B cell (primary cell): ENCODE results near the gene COPZ1. TPM values are rescaled to one million over a fixed set of nuclear protein-coding genes. Genes with fewer than 3 reads are reported as not detected.

Source experiments
- ATAC-seq: fragments of 200-7000 bp; cut with Tn5 transposase; one replicate; pipeline ENCODE4 v1.10.0; 2021; ENCODE audit warnings: low read depth, mild to moderate bottlenecking, moderate number of reproducible peaks, moderate library complexity
- CTCF ChIA-PET: fragments of 350-600 bp; sonication (Branson Sonifier 250); formaldehyde crosslinking; loops from one replicate; lab custom pipeline; 2021; ENCODE audit warnings: antibody characterized with exemption, inconsistent platforms; lab: Charles Lee
- POLR2A ChIA-PET: fragments of 350-600 bp; sonication (Branson Sonifier 250); formaldehyde crosslinking; loops from one replicate; lab custom pipeline; 2021; ENCODE audit warnings: antibody characterized with exemption; lab: Charles Lee
- DNase-seq: peaks from one replicate; pipeline ENCODE4 v3.0.0; 2013
- H2AFZ ChIP-seq: 2 replicates; pipeline ENCODE4 v1.6.1; 2012; ENCODE audit warnings: mild to moderate bottlenecking, low read depth, low read length; ENCODE audit not compliant: insufficient read depth, poor library complexity, severe bottlenecking
- H3K27ac ChIP-seq, 2 donors: 1 replicate in 1 of 2; 2 replicates in 1 of 2; pipeline ENCODE4 v1.5.1; 2012 to 2013; ENCODE audit warnings: low read length in 2 of 2, mild to moderate bottlenecking in 2 of 2, moderate library complexity in 1 of 2
- H3K27me3 ChIP-seq, 4 experiments: fragments of 200-600 bp in 1 of 4; sonication (generic) in 1 of 4; replicated peaks in 1 of 4; 1 replicate in 2 of 4; 2 replicates in 2 of 4; pipeline versions ENCODE4 v1.6.1 to v1.7.0; 2013 to 2016; ENCODE audit warnings: low read length in 3 of 4, mild to moderate bottlenecking in 2 of 4, mixed read lengths in 1 of 4, moderate library complexity in 1 of 4; ENCODE audit not compliant: insufficient read depth in 4 of 4, control insufficient read depth in 3 of 4; ENCODE audit errors: control extremely low read depth in 1 of 4
- H3K36me3 ChIP-seq, 2 experiments: replicated peaks in 1 of 2; 1 replicate in 1 of 2; 2 replicates in 1 of 2; pipeline versions ENCODE4 v1.6.1 to v1.7.1; 2013; ENCODE audit warnings: low read length in 1 of 2; ENCODE audit not compliant: insufficient read depth in 2 of 2, control insufficient read depth in 1 of 2; ENCODE audit errors: control extremely low read depth in 1 of 2, extremely low read depth in 1 of 2
- H3K4me1 ChIP-seq, 2 donors: fragments of 200-600 bp in 1 of 2; sonication (generic) in 1 of 2; 1 replicate in 1 of 2; 2 replicates in 1 of 2; pipeline versions ENCODE4 v1.5.1 to v1.6.1; 2013 to 2017; ENCODE audit warnings: low read length in 2 of 2; ENCODE audit not compliant: control insufficient read depth in 2 of 2, insufficient read depth in 2 of 2
- H3K4me2 ChIP-seq: replicated peaks from 2 replicates; pipeline ENCODE3; 2012; ENCODE audit warnings: mild to moderate bottlenecking, low read depth, low read length; ENCODE audit not compliant: poor library complexity, severe bottlenecking
- H3K4me3 ChIP-seq, 5 experiments: fragments of 200-600 bp in 1 of 5; sonication (generic) in 1 of 5; 1 replicate in 3 of 5; 2 replicates in 2 of 5; pipeline versions ENCODE4 v1.5.1 to v1.7.0; 2011 to 2016; ENCODE audit warnings: low read length in 4 of 5, mild to moderate bottlenecking in 4 of 5, low read depth in 2 of 5, control low read depth in 1 of 5, moderate library complexity in 1 of 5; ENCODE audit not compliant: insufficient read depth in 1 of 5; ENCODE audit errors: control extremely low read depth in 1 of 5, extremely low read depth in 1 of 5
- H3K79me2 ChIP-seq: fragments of 200-600 bp; sonication (generic); one replicate; pipeline ENCODE4 v1.6.0; 2016; ENCODE audit warnings: low read length; ENCODE audit not compliant: control insufficient read depth, insufficient read depth
- H3K9ac ChIP-seq: fragments of 200-600 bp; sonication (generic); 2 replicates; pipeline ENCODE4 v1.6.1; 2017; ENCODE audit warnings: mild to moderate bottlenecking, low read length, moderate library complexity
- H3K9me3 ChIP-seq, 3 donors: one replicate each; pipeline versions ENCODE4 v1.6.1 to v1.7.1; 2013; ENCODE audit warnings: low read length in 2 of 3; ENCODE audit not compliant: control insufficient read depth in 2 of 3, insufficient read depth in 1 of 3; ENCODE audit errors: control extremely low read depth in 1 of 3
- H4K20me1 ChIP-seq: 2 replicates; pipeline ENCODE4 v1.6.0; 2012; ENCODE audit warnings: mild to moderate bottlenecking, low read length; ENCODE audit not compliant: insufficient read depth, control insufficient read depth, poor library complexity, severe bottlenecking
- H3K27ac Mint-ChIP-seq: one replicate; pipeline ENCODE4 v1.8.0; 2021; ENCODE audit warnings: mixed read lengths
- H3K27me3 Mint-ChIP-seq: one replicate; pipeline ENCODE4 v1.8.0; 2021; ENCODE audit warnings: mixed read lengths
- H3K4me1 Mint-ChIP-seq: one replicate; pipeline ENCODE4 v1.8.0; 2021; ENCODE audit warnings: mixed read lengths
- H3K4me3 Mint-ChIP-seq: one replicate; pipeline ENCODE4 v1.8.0; 2021; ENCODE audit warnings: mixed read lengths
- H3K9me3 Mint-ChIP-seq: one replicate; pipeline ENCODE4 v1.8.0; 2022; ENCODE audit warnings: mixed read lengths; ENCODE audit not compliant: insufficient read depth
- CTCF ChIP-seq: fragments of 200-600 bp; IDR thresholded peaks from one replicate; pipeline ENCODE4 v1.8.0; 2022; ENCODE audit warnings: antibody characterized with exemption, mild to moderate bottlenecking
- EZH2 ChIP-seq: IDR thresholded peaks from 2 replicates; pipeline ENCODE4 v1.6.1; 2012; ENCODE audit warnings: borderline replicate concordance, low read depth, mild to moderate bottlenecking, moderate library complexity, low read length; ENCODE audit not compliant: insufficient read depth, poor library complexity, severe bottlenecking
- whole genome bisulfite sequencing: methylation state at CpG from one replicate; pipeline ENCODE4 v1.1.5; 2013; ENCODE audit warnings: missing lambda C conversion rate; ENCODE audit not compliant: insufficient coverage; 5-methylcytosine and 5-hydroxymethylcytosine counted together
- intact Hi-C: fragments of 100-400 bp; cut with micrococcal nuclease; formaldehyde crosslinking; loops from one replicate; pipeline ENCODE4 v1.10.0; 2022
- polyA plus RNA-seq: library from polyadenylated mRNA; depleted of rRNA; stranded (reverse); fragments of >200 nt; gene quantifications from 2 replicates; pipeline ENCODE4 v1.2.3, GENCODE V29; 2012
- total RNA-seq, 2 donors: library from RNA; stranded (reverse); fragments of 120-200 nt in 1 of 2; gene quantifications; 1 replicate in 1 of 2; 2 replicates in 1 of 2; pipeline versions ENCODE4 v1.2.3 to v1.2.4, GENCODE V29; 2013 to 2022

The COPZ1 gene
- total and polyA plus RNA-seq, 2 donors (not counting 1 experiment from before 2014, with no cell fraction given) = 54.9 to 72.1 TPM

- ChIA-PET CTCF (interaction anchor here (0.8 to 3.6 kb wide), 7 partner anchors 8 to 19 kb away, joined by 3 to 26 read pairs (median 4); no protein-coding TSS in a partner anchor), POLR2A (no interaction called here)
- ATAC-seq (no peak), DNase-seq (no peak)
- Histone ChIP-seq H3K27me3 (no peaks in the 10 kb centered on the region), H3K9me3 (no peaks in the 10 kb centered on the region), H3K4me2 (no peak overlapping the region), H3K4me3 (no peak overlapping the region), H3K9ac (no peak overlapping the region), H3K79me2 (peaks cover 3% of the 10 kb centered on the region), H4K20me1 (no peaks in the 10 kb centered on the region), H3K36me3 (no peaks in the 10 kb centered on the region), H3K4me1 (peaks cover 80 to 89% of the 10 kb centered on the region in 2 donors), H2AFZ (no peak overlapping the region), H3K27ac (peak overlapping the region in 1 of 2 donors; percentile 85)
- Mint-ChIP-seq H3K4me1 (peaks cover 71% of the 10 kb centered on the region), H3K9me3 (no peaks in the 10 kb centered on the region), H3K27ac (peak overlapping the region; percentile 83), H3K27me3 (no peaks in the 10 kb centered on the region), H3K4me3 (no peak overlapping the region)
- 89% methylated on average over 2 of the region's 3 CpGs for WGBS
- TF ChIP-seq EZH2 (no peak), CTCF (no peak)
- intact Hi-C loops = no loop called here
These were observed 62.2 kb downstream of the COPZ1 start for GRCh38 chr12:54387114-54387467.

- H3K9ac ChIP-seq = no peak overlapping the region
- no peaks in the 10 kb centered on the region for H3K9me3 ChIP-seq
- no peaks in the 10 kb centered on the region for H3K36me3 ChIP-seq
- POLR2A ChIA-PET = interaction anchor here (0.6 kb wide), 1 partner anchor 456 kb away, joined by 3 read pairs; no protein-coding TSS in a partner anchor
- no peaks in the 10 kb centered on the region for H3K9me3 Mint-ChIP-seq
- H3K27me3 ChIP-seq = no peaks in the 10 kb centered on the region
- peak overlapping the region; percentile 1 to 85 for H3K27ac ChIP-seq
- CTCF ChIA-PET = interaction anchor here (0.6 to 2.6 kb wide), 8 partner anchors 7 to 137 kb away, joined by 3 to 8 read pairs (median 4); no protein-coding TSS in a partner anchor
- no peaks in the 10 kb centered on the region for H4K20me1 ChIP-seq
- H3K4me1 ChIP-seq = peaks cover 80 to 86% of the 10 kb centered on the region in 2 donors
- intact Hi-C loops = no loop called here
- H3K27me3 Mint-ChIP-seq = no peaks in the 10 kb centered on the region
- H3K4me3 ChIP-seq = no peak overlapping the region
- no peak for ATAC-seq
- peak overlapping the region; percentile 84 for H3K27ac Mint-ChIP-seq
- peak overlapping the region; percentile 85 for H3K4me2 ChIP-seq
- peak overlapping the region; percentile 13 for H3K4me3 Mint-ChIP-seq
- H3K79me2 ChIP-seq = peaks cover 6% of the 10 kb centered on the region
- TF ChIP-seq CTCF (no peak), EZH2 (no peak)
- peaks cover 70% of the 10 kb centered on the region for H3K4me1 Mint-ChIP-seq
- no peak for DNase-seq
- WGBS = 40% methylated on average over 1 of the region's 4 CpGs
- no peak overlapping the region for H2AFZ ChIP-seq
These were observed 63.6 kb downstream of the COPZ1 start for GRCh38 chr12:54388237-54389133.
